Right lobe of liver (tissue), 6 donors: ENCODE data around the gene TENT4B. TPM values are rescaled to one million over a fixed set of nuclear protein-coding genes. Genes with fewer than 3 reads are reported as not detected.

Experiments
- ATAC-seq, 4 donors: fragments of 200-7000 bp; cut with Tn5 transposase; one replicate each; pipeline ENCODE4 v1.9.1; 2020; ENCODE audit warnings: mild to moderate bottlenecking in 4 of 4, moderate library complexity in 4 of 4
- DNase-seq, 3 donors: peaks; one replicate each; pipeline ENCODE4 v3.0.0-alpha.2; 2020
- H3K27ac ChIP-seq, 3 donors: fragments of 200-600 bp; one replicate each; pipeline ENCODE4 v1.8.0; 2022
- H3K27me3 ChIP-seq, 2 donors: fragments of 200-600 bp; one replicate each; pipeline ENCODE4 v1.8.0; 2022
- H3K36me3 ChIP-seq, 4 donors: fragments of 200-600 bp; sonication (generic) in 1 of 4; one replicate each; pipeline versions ENCODE4 v1.5.1 to v1.8.0; 2017 to 2022; ENCODE audit warnings: control low read depth in 1 of 4
- H3K4me1 ChIP-seq, 4 donors: fragments of 200-600 bp; sonication (generic) in 1 of 4; one replicate each; pipeline versions ENCODE4 v1.5.1 to v1.8.0; 2017 to 2022; ENCODE audit warnings: control low read depth in 1 of 4
- H3K4me3 ChIP-seq, 3 donors: fragments of 200-600 bp; one replicate each; pipeline ENCODE4 v1.8.0; 2022
- H3K9me3 ChIP-seq, 4 donors: fragments of 200-600 bp; sonication (generic) in 1 of 4; one replicate each; pipeline versions ENCODE4 v1.5.1 to v1.8.0; 2017 to 2022; ENCODE audit warnings: control low read depth in 1 of 4
- CTCF ChIP-seq, 4 donors: fragments of 200-600 bp in 3 of 4; fragments of 450-650 bp in 1 of 4; IDR thresholded peaks; one replicate each; pipeline versions ENCODE4 v1.5.1 to v1.8.0; 2016 to 2022; ENCODE audit warnings: antibody characterized with exemption in 4 of 4, mild to moderate bottlenecking in 2 of 4
- POLR2A ChIP-seq: fragments of 450-650 bp; IDR thresholded peaks from one replicate; pipeline ENCODE4 v1.6.1; 2017; ENCODE audit warnings: antibody characterized with exemption, mild to moderate bottlenecking
- WGBS: methylation state at CpG from one replicate; pipeline ENCODE4 v1.1.6; 2018; ENCODE audit warnings: low coverage, low lambda C conversion rate; ENCODE audit not compliant: insufficient coverage; ENCODE audit errors: missing lambda C conversion rate; 5-methylcytosine and 5-hydroxymethylcytosine counted together
- intact Hi-C, 2 donors: fragments of 100-400 bp; cut with DNase I; formaldehyde crosslinking; loops; one replicate each; pipeline versions ENCODE4 v1.11.2 to v1.14.1; 2022
- total RNA-seq, 6 experiments: library from RNA; depleted of rRNA in 2 of 6; stranded (reverse); fragments of >200 nt in 2 of 6; fragmentation: NEBNext Ultra II Directional in 3 of 6; extraction: Animal tissue kit (Norgen Biotek cat#: 25700) in 3 of 6; gene quantifications; one replicate each; pipeline versions ENCODE4 v1.1.0 to v1.2.4, GENCODE V29; 2016 to 2023
- donor health status: DM: no; HTN: yes; CAD: no.
- donor health status: DM: no; HTN: no; CAD: no.
- donor health status: DM: no; HTN: no; CAD: no.
- donor health status: DM: no; HTN: yes; CAD: no.
- donor health status: DM: no; HTN: yes; CAD: no.

Gene TENT4B
- total RNA-seq, 6 experiments from 2014 or later = 7.2 to 13.2 (median 9.3) TPM

DNA sequence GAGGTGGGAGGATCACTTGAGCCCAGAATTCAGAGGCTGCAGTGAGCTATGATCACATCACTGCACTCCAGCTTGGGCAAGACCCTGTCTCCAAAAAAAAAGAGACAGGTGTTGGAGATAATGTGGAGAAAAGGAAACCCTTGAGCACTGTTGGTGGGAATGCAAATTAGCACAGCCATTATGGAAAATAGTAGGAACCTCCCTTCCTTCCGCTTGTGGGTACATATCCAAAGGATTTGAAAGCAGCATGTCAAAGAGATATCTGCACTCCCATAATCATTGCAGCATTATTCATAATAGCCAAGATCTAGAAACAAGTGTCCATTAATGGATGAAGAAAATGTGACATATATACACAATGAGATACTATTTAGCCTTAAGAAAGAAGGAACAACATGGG is 103.5 kb downstream of the TENT4B start:
- ATAC-seq (no peak), DNase-seq (no peak)
- 86% methylated on average over 1 of the region's 1 CpG for WGBS
- Histone ChIP-seq H3K27me3 (no peaks in the 10 kb centered on the region), H3K4me1 (peaks cover 0 to 6% (median under 1%) of the 10 kb centered on the region in 4 donors), H3K36me3 (no peaks in the 10 kb centered on the region), H3K9me3 (no peaks in the 10 kb centered on the region), H3K4me3 (no peak overlapping the region), H3K27ac (no peak overlapping the region)
- intact Hi-C loops = no loop called here
- TF ChIP-seq CTCF (IDR thresholded peaks at IDR 0.05) = no peak
- TF ChIP-seq POLR2A = no peak

DNA sequence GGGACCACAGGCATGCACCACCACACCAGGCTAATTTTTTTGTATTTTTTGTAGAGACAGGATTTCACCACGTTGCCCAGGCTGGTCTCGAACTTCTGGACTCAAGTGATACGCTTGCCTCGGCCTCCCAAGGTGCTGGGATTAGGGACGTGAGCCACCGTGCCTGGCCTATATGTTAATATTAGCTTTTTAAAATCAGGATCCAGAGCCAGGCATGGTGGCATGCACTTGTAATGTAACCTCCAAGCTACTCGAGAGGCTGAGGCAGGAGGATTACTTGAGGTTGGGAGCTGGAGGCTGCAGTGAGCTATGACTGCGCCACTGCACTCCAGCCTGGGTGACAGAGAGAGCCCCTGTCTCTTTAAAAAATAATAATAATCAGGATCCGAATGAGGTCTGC is 104.8 kb downstream of the TENT4B start:
- Histone ChIP-seq H3K4me1 (peaks cover 0 to 11% (median 2%) of the 10 kb centered on the region in 4 donors), H3K4me3 (no peak overlapping the region), H3K36me3 (no peaks in the 10 kb centered on the region), H3K9me3 (no peaks in the 10 kb centered on the region), H3K27ac (no peak overlapping the region), H3K27me3 (no peaks in the 10 kb centered on the region)
- DNase-seq (peak in 1 of 3 donors; percentile 5), ATAC-seq (no peak)
- WGBS = 69% methylated on average over 5 of the region's 9 CpGs
- intact Hi-C loops = no loop called here
- TF ChIP-seq POLR2A = no peak
- TF ChIP-seq CTCF (IDR thresholded peaks at IDR 0.05) = no peak

DNA sequence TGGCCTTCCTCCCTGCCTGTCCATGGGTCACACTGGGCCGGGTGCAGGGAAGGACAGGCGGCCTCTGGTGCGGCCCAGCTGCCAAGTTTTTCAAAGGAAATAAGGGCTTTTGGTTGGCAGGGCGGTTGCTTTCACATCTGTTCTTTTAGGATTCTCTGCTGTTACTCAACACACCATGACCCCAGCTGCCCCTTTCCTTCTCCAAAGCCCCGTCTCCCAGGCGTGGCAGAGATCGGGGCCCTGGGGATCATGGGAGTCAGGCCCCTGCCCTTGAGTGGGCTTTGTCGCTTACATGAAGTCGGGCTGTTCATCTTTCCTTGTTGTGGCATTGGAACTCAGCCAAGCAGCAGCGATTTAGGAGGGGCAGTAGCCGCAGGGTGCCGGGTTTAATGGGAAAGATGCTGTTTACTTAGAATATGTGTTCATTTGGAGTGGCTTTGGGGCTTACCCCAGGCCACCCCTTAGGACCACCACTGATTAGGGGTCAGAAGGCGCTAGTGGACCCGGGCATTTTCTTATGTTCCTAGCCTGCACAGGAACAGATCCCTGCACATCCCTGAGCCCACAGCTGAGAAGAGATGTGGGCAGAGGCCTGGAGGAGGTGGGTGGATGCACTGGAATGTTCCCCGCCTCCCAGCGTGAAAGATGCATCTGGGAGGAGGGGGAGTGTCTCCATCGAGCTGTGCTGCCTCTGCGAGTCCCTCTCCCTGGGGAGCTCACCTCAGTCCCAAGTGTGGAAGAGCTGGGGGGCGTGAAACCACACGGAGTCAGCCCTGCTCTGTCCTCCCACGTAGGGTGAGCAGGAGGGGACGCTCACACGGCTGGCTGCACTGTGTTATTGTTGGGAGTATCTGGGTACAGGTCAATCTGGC is 106.5 kb downstream of the TENT4B start:
- peak in 1 of 3 donors; percentile 14 for DNase-seq
- Histone ChIP-seq H3K27ac (no peak overlapping the region), H3K4me1 (peaks cover 0 to 11% (median 2%) of the 10 kb centered on the region in 4 donors), H3K27me3 (no peaks in the 10 kb centered on the region), H3K36me3 (no peaks in the 10 kb centered on the region), H3K9me3 (no peaks in the 10 kb centered on the region), H3K4me3 (no peak overlapping the region)
- intact Hi-C loops = no loop called here
- peak in 3 of 4 donors; percentile 20 to 59 (median 57) for ATAC-seq
- TF ChIP-seq POLR2A (no peak), CTCF (IDR thresholded peaks at IDR 0.05) (no peak)
- 59% methylated on average over 13 of the region's 23 CpGs for WGBS

DNA sequence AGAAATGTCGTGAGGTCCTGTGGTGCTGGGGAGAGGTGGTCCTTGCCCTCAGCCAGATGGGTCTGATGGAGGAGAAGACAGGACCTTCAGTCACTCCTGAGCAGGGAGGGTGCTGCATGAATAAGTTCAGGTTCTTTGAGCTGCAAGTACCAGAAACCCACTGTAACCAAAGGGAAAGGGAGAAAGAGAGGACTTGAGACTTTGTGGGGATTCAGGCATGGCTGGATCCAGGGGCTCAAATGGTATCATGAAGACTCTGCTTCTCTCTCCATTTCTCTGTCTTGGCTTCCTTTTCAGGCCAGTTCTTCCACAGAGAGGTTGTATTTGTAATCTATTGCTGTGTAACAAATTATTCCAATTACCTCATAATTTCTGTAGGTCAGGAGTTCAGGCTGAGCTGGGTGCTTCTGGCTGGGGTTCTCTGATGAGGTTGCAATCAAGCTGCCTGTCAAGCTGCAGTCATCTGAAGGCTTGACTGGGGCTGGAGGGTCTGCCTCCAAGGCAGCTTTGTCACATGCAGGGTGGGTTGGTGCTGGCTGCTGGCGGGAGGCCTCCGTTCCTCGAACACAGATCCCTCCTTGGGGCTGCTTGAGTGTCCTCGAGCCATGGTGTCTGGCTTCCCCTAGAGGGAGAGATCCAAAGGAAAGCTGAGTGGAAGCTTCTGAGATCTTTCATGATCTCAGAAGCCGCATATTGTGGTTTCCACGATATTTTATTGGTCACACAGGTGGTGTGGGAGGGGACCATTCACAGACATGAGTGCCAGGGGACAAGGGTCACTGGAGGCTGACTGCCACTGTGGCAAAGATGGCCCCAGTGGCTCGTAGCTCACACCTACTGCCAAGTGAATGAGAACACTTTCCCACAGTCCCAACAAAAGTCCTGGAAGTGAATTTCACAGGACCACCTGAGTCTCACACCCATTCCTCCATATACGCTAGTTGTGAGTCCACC is 107.4 kb downstream of the TENT4B start:
- peak in 1 of 3 donors; percentile 7 for DNase-seq
- Histone ChIP-seq H3K27ac (no peak overlapping the region), H3K36me3 (no peaks in the 10 kb centered on the region), H3K9me3 (no peaks in the 10 kb centered on the region), H3K27me3 (no peaks in the 10 kb centered on the region), H3K4me1 (peaks cover 0 to 11% (median 2%) of the 10 kb centered on the region in 4 donors), H3K4me3 (no peak overlapping the region)
- TF ChIP-seq CTCF (IDR thresholded peaks at IDR 0.05) (no peak), POLR2A (no peak)
- WGBS = 57% methylated on average over 3 of the region's 9 CpGs
- ATAC-seq = peak in 1 of 4 donors; percentile 47
- intact Hi-C loops = no loop called here
